K562 (cell line): Measurements from ENCODE around the gene ARHGAP24. TPM values are rescaled to one million over a fixed set of nuclear protein-coding genes. Genes with fewer than 3 reads are reported as not detected.

Source experiments
- ATAC-seq: fragments of 200-7000 bp; cut with Tn5 transposase; 3 replicates; pipeline ENCODE4 v1.9.1; 2020; ENCODE audit warnings: moderate library complexity
- BruUV-seq: library from RNA; stranded (reverse); fragments of 400-500 nt; replicated peaks from 2 replicates; lab custom pipeline; 2021; lab: Mats Ljungman, UMichigan
- CTCF ChIA-PET: fragments of 300-600 bp; formaldehyde crosslinking; extraction: SDS; loops from one replicate; lab custom pipeline; 2021; ENCODE audit warnings: low intra/inter-chr PET ratio; lab: Yijun Ruan, JAX
- POLR2A ChIA-PET: fragments of 300-600, 350-650 bp; sonication (Branson Sonifier 250); formaldehyde crosslinking; extraction: SDS; loops from one replicate; lab custom pipeline; 2021; ENCODE audit warnings: antibody characterized with exemption, inconsistent platforms; lab: Yijun Ruan, JAX
- DNase-seq, 4 experiments: peaks; one replicate each; pipeline versions ENCODE4 v3.0.0 to v3.0.0-alpha.2; 2011 to 2018; ENCODE audit warnings: low spot score in 3 of 4, mixed read lengths in 3 of 4; ENCODE audit errors: extremely low read depth in 1 of 4
- FAIRE-seq: peaks from 2 replicates; lab custom pipeline; 2011; peaks lifted over from hg19 to GRCh38; lab: Jason Lieb, UNC
- H2AFZ ChIP-seq: 2 replicates; pipeline ENCODE4 v1.6.0; 2011; ENCODE audit warnings: low read depth, low read length, control low read depth, inconsistent platforms
- H3K27ac ChIP-seq: fragments of 200-600 bp; 3 replicates; pipeline ENCODE4 v1.8.0; 2011; ENCODE audit warnings: low read depth, mild to moderate bottlenecking, control low read depth, inconsistent platforms, low read length, moderate library complexity, mixed read lengths; ENCODE audit errors: extremely low read depth
- H3K27me3 ChIP-seq, 2 experiments: fragments of 300-600 bp in 1 of 2; 2 replicates in 1 of 2; 3 replicates in 1 of 2; pipeline versions ENCODE4 v1.6.0 to v1.8.0; 2011; ENCODE audit warnings: inconsistent platforms in 2 of 2, low read length in 2 of 2, mild to moderate bottlenecking in 1 of 2, mixed read lengths in 1 of 2, moderate library complexity in 1 of 2; ENCODE audit not compliant: control insufficient read depth in 2 of 2, insufficient read depth in 2 of 2
- H3K36me3 ChIP-seq: fragments of 300-600 bp; 3 replicates; pipeline ENCODE4 v1.8.0; 2011; ENCODE audit warnings: mild to moderate bottlenecking, low read length, inconsistent platforms; ENCODE audit not compliant: control insufficient read depth, insufficient read depth
- H3K4me1 ChIP-seq, 2 experiments: fragments of 200-600 bp in 1 of 2; replicated peaks in 1 of 2; 2 replicates in 1 of 2; 3 replicates in 1 of 2; pipeline versions ENCODE4 v1.5.1 to v1.8.0; 2011; ENCODE audit warnings: inconsistent platforms in 2 of 2, low read length in 2 of 2, mild to moderate bottlenecking in 1 of 2, mixed read lengths in 1 of 2, moderate library complexity in 1 of 2; ENCODE audit not compliant: control insufficient read depth in 2 of 2, insufficient read depth in 2 of 2
- H3K4me2 ChIP-seq: 2 replicates; pipeline ENCODE4 v1.6.1; 2011; ENCODE audit warnings: low read length, control low read depth, inconsistent platforms, mixed read lengths; ENCODE audit not compliant: insufficient read depth
- H3K4me3 ChIP-seq: fragments of 200-600 bp; sonication (generic), shearing (Covaris generic); 2 replicates; pipeline ENCODE4 v1.5.1; 2016; ENCODE audit warnings: control low read depth, inconsistent platforms
- H3K79me2 ChIP-seq: fragments of 200-600 bp; 3 replicates; pipeline ENCODE4 v1.8.0; 2011; ENCODE audit warnings: low read length, inconsistent platforms; ENCODE audit not compliant: control insufficient read depth, insufficient read depth
- H3K9ac ChIP-seq, 2 experiments: 2 replicates each; pipeline versions ENCODE4 v1.6.0 to v1.6.1; 2011; ENCODE audit warnings: low read depth in 2 of 2, low read length in 2 of 2, control low read depth in 1 of 2, inconsistent platforms in 1 of 2, mild to moderate bottlenecking in 1 of 2, mixed read lengths in 1 of 2; ENCODE audit not compliant: insufficient read depth in 1 of 2
- H3K9me1 ChIP-seq: one replicate; pipeline ENCODE4 v1.6.0; 2011; ENCODE audit warnings: inconsistent platforms, mild to moderate bottlenecking, low read length, moderate library complexity; ENCODE audit not compliant: control insufficient read depth, insufficient read depth
- H3K9me3 ChIP-seq: replicated peaks from 2 replicates; pipeline ENCODE4 v1.5.1; 2011; ENCODE audit warnings: low read depth, low read length, inconsistent platforms; ENCODE audit not compliant: control insufficient read depth, insufficient read depth
- H4K20me1 ChIP-seq: replicated peaks from 2 replicates; pipeline ENCODE4 v1.6.1; 2011; ENCODE audit warnings: low read length, inconsistent platforms, mixed read lengths; ENCODE audit not compliant: control insufficient read depth, insufficient read depth
- BRF1 ChIP-seq: IDR thresholded peaks from 3 replicates; pipeline ENCODE4 v1.6.1; 2011; ENCODE audit warnings: borderline replicate concordance, mild to moderate bottlenecking; ENCODE audit not compliant: insufficient read length; ENCODE audit errors: extremely low read depth
- GABPB1 ChIP-seq: sonication (generic); formaldehyde crosslinking; IDR thresholded peaks from 2 replicates; pipeline ENCODE4 v1.8.0; 2022; ENCODE audit warnings: mild to moderate bottlenecking, missing genetic modification reagents
- MAZ ChIP-seq, 2 experiments: fragments of 450-650 bp in 1 of 2; sonication (generic) in 1 of 2; formaldehyde crosslinking; IDR thresholded peaks in 1 of 2; conservative IDR thresholded peaks in 1 of 2; 2 replicates each; pipeline versions ENCODE4 v1.4.0 to v1.5.0; 2020; ENCODE audit warnings: mild to moderate bottlenecking in 1 of 2, missing genetic modification reagents in 1 of 2
- TARDBP ChIP-seq: fragments of 450-650 bp; IDR thresholded peaks from 2 replicates; pipeline ENCODE4 v1.6.1; 2016
- ZEB2 ChIP-seq: fragments of 450-650 bp; IDR thresholded peaks from 2 replicates; pipeline ENCODE4 v1.6.1; 2016
- ZKSCAN3 ChIP-seq: fragments of 250-450 bp; sonication (Bioruptor Pico); IDR thresholded peaks from 2 replicates; pipeline ENCODE4 v1.4.0; 2020
- ZNF146 ChIP-seq: IDR thresholded peaks from one replicate; pipeline ENCODE4 v1.6.1; 2018; ENCODE audit warnings: missing compliant biosample characterization; ENCODE audit not compliant: unreplicated experiment
- WGBS: fragments of 100-300 bp; shearing (Covaris generic); methylation state at CpG from one replicate; pipeline ENCODE4 v1.1.6; 2016; ENCODE audit warnings: low coverage, mixed read lengths; ENCODE audit not compliant: insufficient coverage; ENCODE audit errors: missing lambda C conversion rate; 5-methylcytosine and 5-hydroxymethylcytosine counted together
- in situ Hi-C: fragments of 300-500 bp; cut with MboI; formaldehyde crosslinking; loops from 4 replicates; pipeline ENCODE4 v1.15.0; 2018; ENCODE audit warnings: inconsistent platforms, mixed read lengths
- intact Hi-C: fragments of 100-400 bp; cut with micrococcal nuclease; formaldehyde crosslinking; loops from 2 replicates; pipeline ENCODE4 v1.14.2; 2022
- polyA plus RNA-seq, 8 experiments: library from polyadenylated mRNA; depleted of rRNA in 4 of 8; stranded (reverse) in 5 of 8; unstranded in 3 of 8; fragments of >200 nt; fragmentation: Nextera tagmentation in 2 of 8; fragmentation: Illumina TruSeq in 1 of 8; extraction: Ambion mirVana in 2 of 8; extraction: Trizol in 1 of 8; gene quantifications; 2 replicates each; pipeline versions ENCODE4 v1.2.1 to v1.2.3, GENCODE V29; 2011 to 2014; ENCODE audit warnings: inconsistent platforms in 1 of 8, missing spikeins in 1 of 8
- total RNA-seq, 7 experiments: library from RNA; depleted of rRNA in 6 of 7; stranded (reverse); fragments of >200 nt in 6 of 7; fragmentation: Illumina TruSeq in 2 of 7; extraction: Trizol in 2 of 7; gene quantifications; 2 replicates each; pipeline versions ENCODE4 v1.2.1 to v1.2.3, GENCODE V29; 2011 to 2021; ENCODE audit warnings: low replicate concordance in 1 of 7

The ARHGAP24 gene
- total and polyA plus RNA-seq, 9 of the 15 experiments (the other 6 are each of a cell fraction or from before 2014, with no cell fraction given), result 8.0 to 22.6 (median 14.0) TPM

DNA sequence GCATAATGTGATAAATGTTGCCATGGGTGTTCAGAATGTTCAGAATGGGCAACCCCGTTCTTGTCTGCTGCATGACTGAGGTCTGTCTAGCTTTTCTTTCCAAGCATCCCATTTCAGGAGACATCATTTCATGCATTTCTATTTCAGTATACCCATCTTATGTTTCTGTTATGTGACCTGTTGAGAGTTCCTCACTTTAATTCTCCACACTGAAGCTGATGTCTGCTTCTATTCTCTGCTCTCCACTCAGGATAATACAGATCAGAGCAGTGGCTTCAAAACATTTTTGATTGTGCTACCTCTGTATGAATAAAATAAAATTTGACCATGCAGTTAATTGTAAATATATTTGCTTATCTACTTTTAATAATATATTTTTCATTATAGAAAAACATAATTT lies 398.6 kb downstream of the ARHGAP24 start:
- H2AFZ ChIP-seq, result no peak overlapping the region
- no peak for ATAC-seq

DNA sequence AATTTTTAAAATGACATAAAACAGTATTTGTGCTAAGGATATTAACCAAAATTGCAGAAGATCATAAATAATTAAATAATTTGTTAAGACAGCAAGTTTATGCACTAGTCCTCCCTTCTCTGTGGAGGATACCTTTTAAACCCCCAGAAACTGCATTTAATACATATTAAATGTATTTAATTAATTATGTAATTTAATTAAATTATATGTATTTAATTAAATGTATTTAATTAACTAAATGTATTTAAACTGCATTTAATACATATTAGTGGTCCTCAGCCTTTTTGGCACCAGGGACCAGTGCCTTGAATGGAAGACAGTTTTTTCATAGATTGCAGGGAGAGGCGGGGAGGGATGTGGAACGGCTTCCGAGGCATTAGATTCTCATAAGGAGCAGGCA lies 404.6 kb downstream of the ARHGAP24 start:
- H2AFZ ChIP-seq, result no peak overlapping the region
- no peaks in the 10 kb centered on the region for H3K4me1 ChIP-seq
- ATAC-seq, result no peak
- no peaks in the 10 kb centered on the region for H3K36me3 ChIP-seq
- no peak overlapping the region for H3K4me2 ChIP-seq
- no peak for DNase-seq
- H3K79me2 ChIP-seq, result no peaks in the 10 kb centered on the region
- H3K9me1 ChIP-seq, result no peaks in the 10 kb centered on the region
- no peak overlapping the region for H3K4me3 ChIP-seq
- BruUV-seq, result no TSS peak
- H3K9ac ChIP-seq, result no peak overlapping the region
- no peaks in the 10 kb centered on the region for H4K20me1 ChIP-seq
- WGBS, result 92% methylated on average over 3 of the region's 3 CpGs
- H3K9me3 ChIP-seq, result no peaks in the 10 kb centered on the region
- in situ Hi-C loops (no loop called here), intact Hi-C loops (no loop called here)
- POLR2A ChIA-PET, result no interaction called here
- H3K27ac ChIP-seq, result no peak overlapping the region
- CTCF ChIA-PET, result no interaction called here
- FAIRE-seq, result no peak
- H3K27me3 ChIP-seq, result no peaks in the 10 kb centered on the region
- TF ChIP-seq ZEB2 (no peak), ZKSCAN3 (CRISPR knock-in tag) (no peak)

More for the DNA sequence above, 398.6 kb downstream of the ARHGAP24 start:
- no peak overlapping the region for H3K4me2 ChIP-seq
- H3K27me3 ChIP-seq, result no peaks in the 10 kb centered on the region
- BruUV-seq, result no TSS peak
- no peak overlapping the region for H3K9ac ChIP-seq
- ChIA-PET CTCF (no interaction called here), POLR2A (no interaction called here)
- no peak for DNase-seq
- intact Hi-C loops, result no loop called here
- H3K4me3 ChIP-seq, result no peak overlapping the region
- no peaks in the 10 kb centered on the region for H3K9me3 ChIP-seq
- no peak for FAIRE-seq
- TF ChIP-seq TARDBP, result no peak
- TF ChIP-seq GABPB1, result no peak
- no peak for TF ChIP-seq MAZ (CRISPR knock-in tag; conservative IDR thresholded peaks at IDR 0.05 in 1 of 2, IDR thresholded peaks at IDR 0.05 in 1 of 2)
- TF ChIP-seq ZNF146 (CRISPR knock-in tag), result no peak
- no peak for TF ChIP-seq BRF1
- in situ Hi-C loops, result no loop called here
- H3K79me2 ChIP-seq, result no peaks in the 10 kb centered on the region
- H3K9me1 ChIP-seq, result no peaks in the 10 kb centered on the region
- H3K4me1 ChIP-seq, result no peaks in the 10 kb centered on the region
- no peaks in the 10 kb centered on the region; the same call in 1 of the 2 replicates for H4K20me1 ChIP-seq
- 57% methylated on average over 1 of the region's 1 CpG for WGBS
- no peak overlapping the region for H3K27ac ChIP-seq
- no peaks in the 10 kb centered on the region for H3K36me3 ChIP-seq
